ENCODE measurements around the gene AJAP1.
"Not testable (repeated sequence)": the region's sequence is repeated elsewhere in the genome, so short reads cannot be mapped to it uniquely, and the experiment has no call there.

The AJAP1 gene, protein sequence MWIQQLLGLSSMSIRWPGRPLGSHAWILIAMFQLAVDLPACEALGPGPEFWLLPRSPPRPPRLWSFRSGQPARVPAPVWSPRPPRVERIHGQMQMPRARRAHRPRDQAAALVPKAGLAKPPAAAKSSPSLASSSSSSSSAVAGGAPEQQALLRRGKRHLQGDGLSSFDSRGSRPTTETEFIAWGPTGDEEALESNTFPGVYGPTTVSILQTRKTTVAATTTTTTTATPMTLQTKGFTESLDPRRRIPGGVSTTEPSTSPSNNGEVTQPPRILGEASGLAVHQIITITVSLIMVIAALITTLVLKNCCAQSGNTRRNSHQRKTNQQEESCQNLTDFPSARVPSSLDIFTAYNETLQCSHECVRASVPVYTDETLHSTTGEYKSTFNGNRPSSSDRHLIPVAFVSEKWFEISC

DNA sequence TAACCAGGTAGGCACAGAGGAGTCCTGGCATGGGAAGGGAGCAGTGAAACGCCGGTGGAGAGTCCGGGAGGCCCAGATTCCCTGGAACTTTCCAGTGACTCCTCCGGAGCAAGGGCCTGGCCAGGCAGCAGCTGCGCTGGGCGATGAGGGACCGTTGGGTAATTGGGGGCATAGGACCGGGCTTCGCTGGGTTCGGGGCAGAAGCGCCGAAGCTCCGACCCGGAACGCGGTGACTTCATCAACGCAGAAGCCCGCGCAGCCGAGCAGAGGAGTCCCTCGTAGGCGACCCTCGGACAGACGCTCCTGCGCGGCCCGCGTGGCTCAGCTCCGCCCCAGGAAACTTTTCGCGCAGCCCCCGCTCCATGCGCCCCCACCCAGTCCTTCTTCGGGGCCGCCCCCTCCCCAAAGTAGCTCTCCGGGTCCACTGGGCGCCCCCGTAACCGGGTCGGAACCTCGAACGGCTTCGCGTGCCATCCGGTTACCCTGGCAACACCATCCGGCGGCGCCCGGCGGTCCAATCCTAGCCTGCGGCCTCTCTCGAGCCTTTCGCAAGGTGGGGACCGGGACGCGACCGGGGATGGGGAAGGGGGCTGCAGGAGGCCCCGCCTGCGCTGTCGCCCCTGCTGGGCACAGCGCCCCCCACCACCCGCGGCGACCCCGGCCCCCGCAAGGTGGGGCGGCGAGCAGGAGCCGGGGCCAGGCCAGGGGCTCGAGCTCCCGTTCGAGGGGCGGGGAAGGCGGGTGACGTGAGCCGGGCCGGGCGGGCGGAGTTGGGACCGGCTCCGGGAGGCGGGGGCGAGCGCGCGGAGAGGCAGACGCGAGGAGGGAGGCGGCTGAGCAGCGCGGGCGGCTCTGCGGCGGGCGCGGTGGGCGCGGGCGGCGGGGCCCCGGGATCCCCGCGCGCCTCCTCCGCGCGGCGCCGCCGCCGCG lies at the start of gene AJAP1:
Gene AJAP1, plus strand, starts transcription at position 814 of the 930 bp plus-strand sequence. CDS start 817 bp downstream, outside the sequence.
- DNase-seq (ENCODE audit: low spot score) = no peak

GRCh38 chr1:4605158-4605557 lies 49.3 kb upstream of the AJAP1 start:
- DNase-seq (ENCODE audit: low spot score) = no peak

DNA sequence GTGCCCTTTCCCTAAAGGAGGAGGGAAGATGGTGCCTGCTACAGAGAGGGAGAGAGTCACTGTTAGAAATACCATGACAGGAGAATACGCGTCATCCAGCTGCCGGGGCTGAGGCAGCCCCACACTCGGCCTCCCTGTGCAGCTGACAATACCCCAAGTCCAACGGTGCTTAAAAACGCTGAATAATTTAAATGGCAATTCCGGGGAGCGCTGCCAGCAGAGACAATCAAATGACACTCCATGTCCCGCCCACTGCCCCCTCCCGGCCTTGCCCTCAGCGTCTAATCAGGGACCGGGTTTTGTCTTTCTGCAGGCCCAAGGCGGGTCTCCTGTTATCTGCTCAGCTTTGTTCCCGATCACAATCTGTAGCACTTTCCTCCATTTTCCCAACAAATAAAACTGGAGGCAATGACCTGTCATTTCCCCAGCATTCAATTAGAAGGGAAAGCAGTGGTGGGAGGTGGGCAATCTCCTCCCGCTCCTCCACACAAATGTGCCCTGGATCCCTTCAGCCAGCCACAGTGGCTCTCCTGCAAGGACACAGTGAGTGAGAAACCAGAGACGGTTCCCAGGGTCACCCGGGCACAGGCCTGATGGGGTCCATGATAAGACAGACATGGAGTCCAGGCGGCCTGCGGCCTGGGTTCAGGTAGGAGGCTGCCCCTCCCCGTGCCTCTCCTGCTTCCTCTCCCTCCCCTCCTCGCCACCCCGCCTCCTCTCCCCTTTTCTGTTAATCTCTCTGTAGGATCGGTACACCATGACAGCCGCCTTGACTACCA lies 42.7 kb upstream of the AJAP1 start:
- no peak for DNase-seq (ENCODE audit: low spot score)

DNA sequence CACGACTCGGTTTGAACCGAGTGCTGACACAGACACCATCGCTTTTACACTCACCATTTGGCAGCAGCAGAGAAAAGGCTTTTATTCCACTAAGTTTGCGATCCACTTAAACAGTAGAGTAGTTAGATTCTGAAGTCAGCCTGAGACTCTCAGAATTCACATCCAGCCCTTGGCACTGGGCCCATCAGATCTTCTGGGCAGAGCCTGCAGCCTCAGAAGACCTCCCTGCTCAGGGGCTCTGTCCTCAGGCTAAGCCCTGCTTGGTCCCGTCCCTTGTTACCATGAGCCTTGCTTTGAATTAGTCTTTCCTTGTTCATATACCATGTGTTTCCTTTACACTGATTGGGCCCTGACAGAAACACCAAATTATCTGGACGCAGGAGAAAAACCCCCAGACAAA lies 41.4 kb upstream of the AJAP1 start:
- DNase-seq (ENCODE audit: low spot score) = no peak

- no peak for DNase-seq (ENCODE audit: low spot score)
Measured at GRCh38 chr1:4613606-4614370, 40.6 kb upstream of the AJAP1 start.

DNA sequence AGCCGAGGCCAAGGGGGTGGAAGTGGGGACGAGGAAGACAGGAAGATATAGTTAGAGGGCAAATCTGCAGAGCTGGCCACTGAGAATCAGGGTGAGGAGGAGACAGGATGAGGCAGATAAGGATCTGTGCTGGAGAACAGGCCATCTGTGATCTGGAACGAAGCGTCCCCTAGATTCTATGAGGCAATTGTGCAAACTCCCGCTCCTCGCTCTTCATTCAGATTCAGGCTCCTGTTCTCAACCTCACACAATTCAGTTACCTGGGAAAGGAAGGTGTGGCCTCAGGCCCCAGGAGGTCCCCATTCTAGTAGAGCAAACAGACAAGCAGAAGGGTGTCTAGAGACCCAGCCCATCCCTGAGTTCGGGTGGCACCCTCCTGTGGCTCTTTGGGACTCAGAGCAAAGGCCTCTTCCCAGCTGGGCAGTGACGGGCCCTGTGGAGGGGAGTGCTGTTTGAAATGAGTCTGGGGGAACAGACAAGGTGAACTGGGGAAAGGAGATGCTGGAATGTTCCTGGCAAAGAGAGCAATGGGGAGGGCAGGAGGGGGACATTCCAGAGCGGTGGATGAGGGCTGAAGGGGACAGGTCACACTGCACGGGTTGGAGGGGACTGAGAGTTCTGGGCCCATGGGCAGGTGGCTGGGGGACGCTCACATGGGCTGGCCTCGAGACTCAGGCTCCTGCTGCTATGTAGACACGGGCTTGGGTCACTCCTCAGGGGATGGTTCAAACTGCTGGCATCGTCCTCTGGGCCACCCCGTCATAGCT lies 39.9 kb upstream of the AJAP1 start:
- no peak for DNase-seq (ENCODE audit: low spot score)

GRCh38 chr1:4615138-4615470 lies 39.3 kb upstream of the AJAP1 start:
- no peak for DNase-seq (ENCODE audit: low spot score)

DNA sequence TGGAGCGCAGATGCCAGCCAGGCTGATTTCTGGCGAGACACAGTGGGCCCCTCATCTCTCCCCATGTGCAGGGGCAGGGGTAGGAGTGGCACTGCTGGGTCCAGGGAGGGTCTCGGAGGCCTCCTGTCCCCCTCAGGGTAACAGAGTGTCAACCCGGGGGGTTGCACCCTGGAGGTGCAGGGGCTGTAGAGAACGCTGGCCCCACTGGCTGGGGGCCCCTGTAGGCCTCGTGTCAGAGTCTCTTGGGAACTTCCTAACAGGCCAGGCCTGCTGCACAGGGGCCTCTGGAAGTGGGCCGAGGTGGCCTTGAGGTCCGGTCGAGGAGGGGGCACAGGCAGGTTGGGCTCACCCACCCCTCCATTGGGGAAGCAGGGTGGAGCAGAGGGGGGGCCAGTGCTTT lies 38.9 kb upstream of the AJAP1 start:
- DNase-seq (ENCODE audit: low spot score) = no peak

GRCh38 chr1:4616831-4617465 lies 37.5 kb upstream of the AJAP1 start:
- DNase-seq (ENCODE audit: low spot score) = no peak

DNA sequence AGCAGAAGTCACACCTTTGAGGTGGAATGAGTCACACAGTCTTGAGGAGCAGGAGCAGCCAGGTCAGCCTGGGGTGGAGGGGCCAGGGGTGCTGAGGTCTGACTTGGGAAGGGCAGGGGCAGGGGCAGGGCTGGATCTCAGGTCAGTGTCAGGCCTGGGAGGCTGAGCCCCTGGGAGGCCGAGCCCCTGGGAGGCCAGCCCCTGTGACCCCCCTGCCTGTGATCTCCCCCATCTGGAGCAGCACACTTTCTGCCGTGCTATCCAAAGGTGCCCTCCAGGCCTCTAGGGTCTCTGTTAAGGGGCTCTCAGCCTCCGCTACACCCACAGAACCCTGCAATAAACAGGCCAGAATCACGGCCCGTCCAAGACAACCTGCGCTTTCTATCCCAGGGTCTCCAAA lies 36.9 kb upstream of the AJAP1 start:
- DNase-seq (ENCODE audit: low spot score) = no peak

DNA sequence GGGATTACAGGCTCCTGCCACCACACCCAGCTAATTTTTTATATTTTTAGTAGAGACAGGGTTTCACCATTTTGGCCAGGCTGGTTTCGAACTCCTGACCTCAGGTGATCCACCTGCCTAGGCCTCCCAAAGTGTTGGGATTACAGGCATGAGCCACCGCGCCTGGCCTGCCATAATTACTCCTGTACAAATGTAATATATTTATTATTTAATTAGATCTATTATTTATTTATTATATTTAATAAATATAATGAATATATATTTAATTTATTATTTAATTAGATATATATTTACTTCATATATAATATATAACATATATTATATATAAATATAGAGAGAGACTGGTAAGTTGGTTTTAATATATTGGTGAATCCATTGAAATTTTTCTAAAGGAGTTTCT lies 35.6 kb upstream of the AJAP1 start:
- DNase-seq (ENCODE audit: low spot score) = not testable (repeated sequence)

DNA sequence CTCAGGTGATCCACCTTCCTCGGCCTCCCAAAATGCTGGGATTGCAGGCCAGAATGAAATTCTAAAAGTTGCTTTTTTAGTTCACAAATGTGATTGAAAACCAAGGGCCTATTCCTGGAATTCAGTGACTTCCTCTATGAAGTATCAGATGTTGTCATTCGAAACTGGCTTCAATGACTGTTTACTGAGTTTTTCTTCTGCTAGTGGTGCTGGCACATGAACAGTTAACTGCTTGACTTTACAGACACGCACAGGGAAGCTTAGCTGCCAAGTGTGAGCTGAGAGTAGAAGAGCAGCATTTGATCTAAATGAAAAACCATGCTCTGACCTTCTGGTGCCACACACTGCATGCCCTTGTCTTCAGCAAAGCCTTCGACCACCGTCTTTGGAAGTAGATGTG lies 32.8 kb upstream of the AJAP1 start:
- DNase-seq (ENCODE audit: low spot score) = no peak

- DNase-seq (ENCODE audit: low spot score) = no peak
Measured at GRCh38 chr1:4622821-4623220, 31.6 kb upstream of the AJAP1 start.

DNA sequence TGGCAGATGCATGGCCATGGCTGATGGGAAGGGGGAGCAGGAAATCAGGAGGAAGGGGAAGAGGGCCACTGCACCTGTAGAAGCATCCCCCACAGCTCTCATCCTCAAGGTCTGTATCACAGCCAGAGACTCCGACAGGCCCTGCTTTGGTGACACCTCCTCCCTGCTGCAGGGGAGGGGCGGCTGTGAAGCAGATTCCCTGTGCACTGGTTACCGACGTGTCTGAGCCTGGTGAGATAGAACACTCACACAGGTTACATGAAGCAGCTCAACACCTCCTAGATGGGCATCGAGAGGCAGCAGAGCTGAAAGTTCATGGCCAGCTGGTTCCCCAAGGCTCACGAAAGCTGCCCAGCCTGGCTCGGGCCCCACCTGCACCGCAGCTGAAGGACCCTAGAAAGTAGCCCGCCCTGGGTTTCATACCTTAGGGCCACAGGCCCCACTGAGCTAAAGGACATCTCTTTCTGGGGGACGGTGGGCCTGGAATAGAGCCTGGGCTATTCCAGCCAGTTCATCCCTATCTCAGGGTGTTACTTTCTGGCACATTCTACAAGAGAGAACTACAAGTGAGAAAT lies 30.2 kb upstream of the AJAP1 start:
- DNase-seq (ENCODE audit: low spot score) = no peak

- no peak for DNase-seq (ENCODE audit: low spot score)
Measured at GRCh38 chr1:4624801-4625200, 29.6 kb upstream of the AJAP1 start.

DNA sequence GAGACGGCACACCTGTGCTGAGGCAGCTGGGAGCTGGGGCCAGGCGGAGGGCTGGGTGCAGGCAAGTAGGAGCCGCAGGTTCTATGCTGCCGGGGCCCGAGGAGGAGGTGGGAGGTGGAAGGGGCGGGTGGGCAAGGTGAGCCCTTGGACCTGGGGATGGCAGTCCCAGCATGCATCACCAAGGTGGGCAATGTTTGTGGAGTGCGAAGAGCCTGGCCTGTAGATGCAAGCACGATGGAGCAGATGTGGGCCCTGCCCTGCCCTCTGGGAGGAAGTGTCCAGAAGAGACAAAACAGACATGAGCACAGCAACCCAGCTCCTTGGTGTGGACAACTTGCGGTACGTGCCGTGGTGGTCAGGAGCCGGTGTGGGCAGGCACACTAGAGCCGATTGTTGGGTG lies 28.3 kb upstream of the AJAP1 start:
- DNase-seq (ENCODE audit: low spot score) = no peak

GRCh38 chr1:4626560-4627319 lies 27.7 kb upstream of the AJAP1 start:
- no peak for DNase-seq (ENCODE audit: low spot score)

- no peak for DNase-seq (ENCODE audit: low spot score)
Measured at GRCh38 chr1:4627353-4627752, 27.1 kb upstream of the AJAP1 start.

DNA sequence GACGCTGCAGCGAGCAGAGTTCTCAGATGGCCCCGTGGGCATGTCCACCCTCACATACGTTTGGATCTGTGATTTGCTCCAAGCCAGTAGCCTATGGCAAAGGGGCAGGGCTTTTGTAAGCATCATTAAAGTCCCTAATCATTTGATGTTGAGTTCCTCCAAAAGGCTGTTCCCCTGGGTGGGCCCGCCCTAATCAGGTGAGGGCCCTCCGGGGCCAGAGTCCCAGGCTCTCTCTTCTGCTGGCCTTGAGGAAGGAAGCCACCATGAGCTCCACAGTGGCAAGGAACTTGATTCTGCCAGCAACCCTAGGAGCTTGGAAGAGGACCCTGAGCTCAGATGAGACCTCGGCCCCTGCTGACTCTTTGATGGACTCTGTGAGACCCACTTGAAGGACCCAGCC lies 25.4 kb upstream of the AJAP1 start:
- DNase-seq (ENCODE audit: low spot score) = no peak
